Activated CD4-positive, alpha-beta memory T cell treated with anti-CD3 and anti-CD28 coated beads, Interleukin-2, amount 10 ng/mL, durations not matched to agents 7 days and 5 days (primary cell): ENCODE results near the gene AQP5. TPM values are rescaled to one million over a fixed set of nuclear protein-coding genes. Genes with fewer than 3 reads are reported as not detected.

Experiments
- CTCF ChIA-PET: fragments of 350-600 bp; sonication (Branson Sonifier 250); formaldehyde crosslinking; loops from one replicate; lab custom pipeline; 2021; ENCODE audit warnings: antibody characterized with exemption, inconsistent platforms; lab: Charles Lee
- POLR2A ChIA-PET: fragments of 350-600 bp; sonication (Branson Sonifier 250); formaldehyde crosslinking; loops from one replicate; lab custom pipeline; 2021; ENCODE audit warnings: antibody characterized with exemption; lab: Charles Lee
- DNase-seq: peaks from one replicate; pipeline ENCODE4 v3.0.0-alpha.2; 2020
- H3K27ac Mint-ChIP-seq: one replicate; pipeline ENCODE4 v1.8.0; 2021; ENCODE audit warnings: mild to moderate bottlenecking, mixed read lengths
- H3K27me3 Mint-ChIP-seq: one replicate; pipeline ENCODE4 v1.8.0; 2021; ENCODE audit warnings: mixed read lengths
- H3K36me3 Mint-ChIP-seq: one replicate; pipeline ENCODE4 v1.8.0; 2021; ENCODE audit warnings: low read depth, mixed read lengths
- H3K4me1 Mint-ChIP-seq: one replicate; pipeline ENCODE4 v1.8.0; 2021; ENCODE audit warnings: mixed read lengths
- H3K4me3 Mint-ChIP-seq: one replicate; pipeline ENCODE4 v1.8.0; 2021; ENCODE audit warnings: mild to moderate bottlenecking, mixed read lengths
- H3K9me3 Mint-ChIP-seq: one replicate; pipeline ENCODE4 v1.8.0; 2021; ENCODE audit warnings: mixed read lengths
- total RNA-seq, 2 experiments: library from RNA; stranded (reverse); gene quantifications; one replicate each; pipeline ENCODE4 v1.2.3, GENCODE V29; 2021

Gene AQP5
- total RNA-seq, 2 experiments from 2014 or later = not detected

DNA sequence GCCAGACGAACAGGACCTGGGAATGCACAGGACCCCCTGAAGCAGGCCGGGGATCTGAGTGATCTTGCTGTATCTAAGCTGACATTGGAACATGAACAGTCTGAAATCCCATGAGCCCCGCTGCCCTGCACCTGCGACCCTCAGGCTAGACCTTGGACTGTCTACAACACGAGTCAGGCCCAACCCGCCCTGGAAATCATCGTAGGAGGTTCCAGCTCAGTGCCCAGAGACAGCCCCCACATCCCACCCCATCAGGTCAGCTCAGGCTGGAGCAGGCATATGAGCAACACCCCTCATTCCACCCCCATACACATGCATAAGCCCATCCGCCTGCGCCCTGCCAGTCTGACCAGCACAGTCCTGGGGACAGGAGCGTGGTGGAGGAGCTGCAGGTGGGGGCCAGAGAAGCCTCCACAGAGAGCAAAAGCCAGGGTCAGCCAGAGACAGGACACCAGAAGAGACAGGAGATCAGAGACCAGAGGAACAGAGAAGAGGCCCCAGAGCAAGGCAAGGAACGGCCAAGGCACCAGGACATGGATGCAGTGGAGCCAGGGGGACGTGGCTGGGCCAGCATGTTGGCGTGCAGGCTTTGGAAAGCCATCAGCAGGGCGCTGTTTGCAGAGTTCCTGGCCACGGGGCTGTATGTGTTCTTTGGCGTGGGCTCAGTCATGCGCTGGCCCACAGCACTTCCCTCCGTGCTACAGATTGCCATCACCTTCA is 11.1 kb downstream of the AQP5 start, which contains the start of gene AQP6:
AQP6 (plus strand) TSS at position 307 of the 720 bp plus-strand sequence; CDS start at position 534, 227 bp downstream.
- no peaks in the 10 kb centered on the region for H3K36me3 Mint-ChIP-seq
- DNase-seq = no peak
- H3K27ac Mint-ChIP-seq = no peak within 1 kb of the TSS
- CTCF ChIA-PET = no interaction called here
- no peaks in the 10 kb centered on the region for H3K9me3 Mint-ChIP-seq
- POLR2A ChIA-PET = no interaction called here
- H3K4me1 Mint-ChIP-seq = no peaks in the 10 kb centered on the region
- H3K4me3 Mint-ChIP-seq = no peak within 1 kb of the TSS
- peaks cover 5% of the 10 kb centered on the region for H3K27me3 Mint-ChIP-seq

DNA sequence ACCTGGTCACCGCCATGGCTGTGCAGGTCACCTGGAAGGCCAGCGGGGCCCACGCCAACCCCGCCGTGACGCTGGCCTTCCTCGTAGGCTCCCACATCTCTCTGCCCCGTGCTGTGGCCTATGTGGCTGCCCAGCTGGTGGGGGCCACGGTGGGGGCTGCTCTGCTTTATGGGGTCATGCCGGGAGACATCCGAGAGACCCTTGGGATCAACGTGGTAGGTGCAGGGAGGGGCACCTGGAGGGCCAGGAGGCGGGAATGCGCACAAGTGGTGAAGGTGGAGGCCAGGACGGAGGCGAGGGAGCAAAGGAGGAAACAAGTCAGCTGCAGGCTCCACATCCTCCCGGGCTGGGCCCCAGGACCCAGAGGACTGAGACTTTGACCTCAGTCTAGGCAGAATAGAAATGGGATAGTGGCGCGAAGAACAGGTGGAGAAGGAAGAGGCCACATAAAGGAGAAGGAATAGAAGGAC is 11.7 kb downstream of the AQP5 start:
- POLR2A ChIA-PET = no interaction called here
- DNase-seq = no peak
- no peaks in the 10 kb centered on the region for H3K36me3 Mint-ChIP-seq
- H3K27ac Mint-ChIP-seq = no peak overlapping the region
- no peak overlapping the region for H3K4me3 Mint-ChIP-seq
- CTCF ChIA-PET = no interaction called here
- H3K9me3 Mint-ChIP-seq = no peaks in the 10 kb centered on the region
- H3K4me1 Mint-ChIP-seq = no peaks in the 10 kb centered on the region
- H3K27me3 Mint-ChIP-seq = no peaks in the 10 kb centered on the region

DNA sequence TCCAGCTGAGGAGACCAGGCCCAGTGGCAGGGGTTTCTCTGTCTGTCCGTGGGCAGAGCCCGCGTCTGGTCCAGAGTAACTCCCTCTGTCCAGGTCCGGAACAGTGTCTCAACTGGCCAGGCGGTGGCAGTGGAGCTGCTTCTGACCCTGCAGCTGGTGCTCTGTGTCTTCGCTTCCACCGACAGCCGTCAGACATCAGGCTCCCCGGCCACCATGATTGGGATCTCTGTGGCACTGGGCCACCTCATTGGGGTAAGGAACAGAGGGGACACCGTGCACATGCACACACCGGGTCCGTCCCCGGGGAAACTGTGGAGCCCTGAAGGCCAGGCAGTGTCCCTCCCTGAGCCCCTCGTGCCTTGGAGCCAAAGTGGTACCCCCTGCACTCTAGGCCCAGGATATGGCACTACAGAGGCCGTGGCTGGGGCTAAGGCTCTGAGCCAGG is 12.6 kb downstream of the AQP5 start:
- no peaks in the 10 kb centered on the region for H3K36me3 Mint-ChIP-seq
- H3K4me3 Mint-ChIP-seq = no peak overlapping the region
- no peaks in the 10 kb centered on the region for H3K9me3 Mint-ChIP-seq
- H3K4me1 Mint-ChIP-seq = no peaks in the 10 kb centered on the region
- no peak for DNase-seq
- no peaks in the 10 kb centered on the region for H3K27me3 Mint-ChIP-seq
- H3K27ac Mint-ChIP-seq = no peak overlapping the region
- CTCF ChIA-PET = no interaction called here
- POLR2A ChIA-PET = no interaction called here

DNA sequence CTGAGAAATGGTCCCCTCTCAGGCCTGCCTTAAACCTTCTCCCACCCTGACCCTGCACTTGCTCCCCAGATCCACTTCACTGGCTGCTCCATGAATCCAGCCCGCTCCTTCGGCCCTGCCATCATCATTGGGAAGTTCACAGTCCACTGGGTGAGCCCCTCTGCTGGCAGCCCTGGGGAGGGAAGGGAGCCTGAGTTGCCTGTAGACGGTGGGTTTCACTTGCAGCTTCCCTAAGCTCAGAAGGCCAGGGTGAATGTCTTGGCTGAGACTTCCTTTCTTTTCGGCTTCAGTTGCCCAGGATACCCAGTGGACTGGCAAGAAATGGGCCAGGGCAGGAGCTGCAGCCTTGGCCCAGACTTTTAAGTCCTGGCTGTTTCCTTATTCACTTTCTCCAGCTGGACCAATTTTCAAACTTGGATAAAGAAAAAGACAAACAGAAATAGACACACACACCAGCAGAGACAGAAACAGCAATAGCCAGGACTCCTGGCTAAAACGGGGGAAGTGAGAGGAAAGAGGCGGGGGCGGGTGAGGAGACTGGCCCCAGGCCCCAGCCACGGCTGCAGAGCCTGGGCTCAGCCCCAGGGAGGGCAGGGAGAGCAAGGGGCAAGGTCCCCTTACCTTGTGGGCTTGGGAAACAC is 13.1 kb downstream of the AQP5 start:
- Mint-ChIP-seq H3K36me3 (no peaks in the 10 kb centered on the region), H3K4me1 (no peaks in the 10 kb centered on the region), H3K4me3 (no peak overlapping the region), H3K27me3 (no peaks in the 10 kb centered on the region), H3K27ac (no peak overlapping the region), H3K9me3 (no peaks in the 10 kb centered on the region)
- no peak for DNase-seq
- ChIA-PET POLR2A (no interaction called here), CTCF (no interaction called here)

DNA sequence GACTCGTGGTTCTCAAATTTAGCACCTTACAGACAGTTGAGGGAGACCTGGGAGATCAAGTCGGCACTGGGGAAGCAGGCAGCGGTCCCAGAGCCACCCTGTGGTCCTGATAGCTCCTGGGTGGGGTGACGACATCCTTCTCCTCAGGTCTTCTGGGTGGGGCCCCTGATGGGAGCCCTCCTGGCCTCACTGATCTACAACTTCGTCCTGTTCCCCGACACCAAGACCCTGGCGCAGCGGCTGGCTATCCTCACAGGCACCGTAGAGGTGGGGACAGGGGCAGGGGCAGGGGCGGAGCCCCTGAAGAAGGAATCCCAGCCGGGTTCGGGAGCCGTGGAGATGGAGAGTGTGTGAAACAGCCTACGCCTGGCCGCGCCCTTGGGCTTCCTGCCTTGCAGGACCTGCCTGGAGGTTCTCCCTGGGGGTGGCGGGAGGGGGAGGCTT is 13.7 kb downstream of the AQP5 start:
- ChIA-PET CTCF (interaction anchor here (2.0 kb wide), 1 partner anchor 8 kb away, joined by 20 read pairs; no protein-coding TSS in a partner anchor), POLR2A (no interaction called here)
- Mint-ChIP-seq H3K27ac (no peak overlapping the region), H3K4me3 (no peak overlapping the region), H3K27me3 (no peaks in the 10 kb centered on the region), H3K9me3 (no peaks in the 10 kb centered on the region), H3K4me1 (no peaks in the 10 kb centered on the region), H3K36me3 (no peaks in the 10 kb centered on the region)
- DNase-seq = no peak

DNA sequence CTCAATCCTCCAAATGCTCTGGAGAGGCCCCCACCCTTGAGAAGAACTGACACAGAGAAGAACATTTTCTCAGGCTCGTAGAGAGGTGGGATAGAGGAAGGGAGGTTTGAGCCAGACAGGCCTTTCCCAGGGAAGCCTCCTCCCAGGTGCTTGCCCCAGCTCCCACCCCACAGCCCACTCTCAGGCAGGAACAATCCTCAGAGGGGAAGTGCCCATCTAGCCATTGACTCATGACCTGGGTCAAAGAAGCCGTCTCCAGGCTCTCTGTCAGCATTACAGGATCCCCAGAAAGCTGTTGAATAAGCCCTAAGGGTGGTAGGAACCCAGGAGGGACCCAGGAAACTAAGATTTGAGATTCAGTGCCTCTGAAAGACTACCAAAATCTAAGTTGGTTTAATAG is 14.9 kb downstream of the AQP5 start:
- ChIA-PET CTCF (interaction anchor here (2.0 kb wide), 1 partner anchor 9 kb away, joined by 20 read pairs; no protein-coding TSS in a partner anchor), POLR2A (interaction anchor here (0.8 kb wide), 1 partner anchor 40 kb away, joined by 4 read pairs; no protein-coding TSS in a partner anchor)
- Mint-ChIP-seq H3K36me3 (no peaks in the 10 kb centered on the region), H3K4me1 (no peaks in the 10 kb centered on the region), H3K27ac (no peak overlapping the region), H3K27me3 (no peaks in the 10 kb centered on the region), H3K9me3 (no peaks in the 10 kb centered on the region), H3K4me3 (no peak overlapping the region)
- no peak for DNase-seq

DNA sequence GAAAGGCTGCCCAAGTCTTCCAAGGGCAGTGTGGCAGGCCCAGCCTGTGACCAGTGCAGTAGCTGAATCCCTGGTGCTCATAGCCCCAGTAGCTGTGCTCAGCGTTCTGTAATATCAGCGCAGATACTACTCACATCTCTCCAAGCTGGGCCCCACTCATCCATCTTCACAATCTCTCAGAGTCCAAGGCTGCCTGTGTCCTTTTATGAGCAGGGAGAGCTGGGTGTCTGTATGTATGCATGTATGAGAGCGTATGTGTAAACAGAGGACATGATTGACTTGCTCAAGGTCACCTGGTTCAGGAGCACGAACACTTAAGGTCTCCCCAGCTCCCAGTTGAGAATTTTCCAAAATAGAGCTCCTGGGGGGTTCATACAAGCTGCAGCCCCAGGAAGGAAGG is 16.5 kb downstream of the AQP5 start:
- no peak for DNase-seq
- Mint-ChIP-seq H3K4me1 (no peaks in the 10 kb centered on the region), H3K9me3 (no peaks in the 10 kb centered on the region), H3K4me3 (no peak overlapping the region), H3K27ac (no peak overlapping the region), H3K36me3 (no peaks in the 10 kb centered on the region), H3K27me3 (no peaks in the 10 kb centered on the region)
- ChIA-PET POLR2A (no interaction called here), CTCF (interaction anchor here (9.8 kb wide), 1 partner anchor 11 kb away, joined by 101 read pairs; no protein-coding TSS in a partner anchor)

DNA sequence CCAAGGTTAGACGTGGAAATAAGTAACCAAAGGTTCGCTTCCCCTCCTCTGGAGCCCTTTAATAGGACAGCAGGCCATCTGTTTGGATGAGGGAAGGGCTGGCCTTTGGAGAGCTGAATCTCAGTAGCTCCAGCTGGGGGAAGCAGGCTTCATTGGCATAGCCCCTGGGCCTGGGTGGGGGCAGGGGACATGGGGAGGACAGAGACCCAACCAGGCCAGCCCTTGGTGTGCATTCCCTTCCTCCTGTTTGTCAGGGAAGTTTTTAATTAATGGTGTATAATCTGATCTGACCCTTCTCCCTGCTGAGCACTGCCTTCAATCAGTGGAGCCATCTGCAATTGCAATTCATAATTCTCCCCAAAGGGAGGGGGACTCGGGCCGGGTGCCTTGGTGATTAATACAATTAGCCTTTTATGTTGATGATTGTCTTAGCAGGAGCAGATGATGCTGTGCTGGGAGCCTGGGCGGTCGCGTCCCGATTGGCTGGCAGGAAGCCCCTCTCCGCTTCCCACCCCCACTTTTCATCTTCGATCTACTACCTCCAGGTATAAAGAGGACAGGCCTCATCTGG is 17.4 kb downstream of the AQP5 start:
- no peak for DNase-seq
- ChIA-PET POLR2A (interaction anchor here (0.5 to 0.7 kb wide), 3 partner anchors 11 to 735 kb away, joined by 3 read pairs; no protein-coding TSS in a partner anchor), CTCF (interaction anchor here (1.4 to 9.8 kb wide), 3 partner anchors 12 to 88 kb away, joined by 6 to 101 read pairs (median 6); no protein-coding TSS in a partner anchor)
- Mint-ChIP-seq H3K4me3 (no peak overlapping the region), H3K4me1 (peaks cover 3% of the 10 kb centered on the region), H3K27me3 (no peaks in the 10 kb centered on the region), H3K36me3 (no peaks in the 10 kb centered on the region), H3K27ac (no peak overlapping the region), H3K9me3 (no peaks in the 10 kb centered on the region)

DNA sequence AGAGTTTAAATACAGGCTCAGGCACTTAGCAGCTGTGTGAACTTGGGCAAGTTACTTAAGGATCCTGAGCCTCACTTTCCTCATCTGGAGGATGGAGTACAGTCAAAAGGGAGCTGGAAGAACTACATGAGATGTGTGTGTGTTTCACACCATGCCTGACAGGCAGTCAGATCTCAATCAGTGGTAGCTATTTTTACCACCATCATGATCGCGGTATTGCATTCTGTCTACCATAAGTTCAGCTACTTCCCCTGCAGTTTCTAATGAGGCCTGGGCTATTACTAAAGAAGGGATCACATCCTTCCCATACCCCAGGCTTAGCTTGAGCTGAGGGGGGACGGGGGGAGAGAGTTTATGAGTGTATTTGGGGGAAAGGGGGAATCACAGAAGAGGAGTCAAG is 18.1 kb downstream of the AQP5 start:
- Mint-ChIP-seq H3K27me3 (no peaks in the 10 kb centered on the region), H3K4me1 (peaks cover 3% of the 10 kb centered on the region), H3K4me3 (no peak overlapping the region), H3K9me3 (no peaks in the 10 kb centered on the region), H3K36me3 (peaks cover 2% of the 10 kb centered on the region), H3K27ac (no peak overlapping the region)
- ChIA-PET POLR2A (interaction anchor here (0.6 to 1.8 kb wide), 3 partner anchors 11 to 13 kb away, joined by 3 to 7 read pairs (median 3); no protein-coding TSS in a partner anchor), CTCF (interaction anchor here (1.4 to 9.8 kb wide), 3 partner anchors 12 to 88 kb away, joined by 6 to 101 read pairs (median 6); no protein-coding TSS in a partner anchor)
- no peak for DNase-seq

DNA sequence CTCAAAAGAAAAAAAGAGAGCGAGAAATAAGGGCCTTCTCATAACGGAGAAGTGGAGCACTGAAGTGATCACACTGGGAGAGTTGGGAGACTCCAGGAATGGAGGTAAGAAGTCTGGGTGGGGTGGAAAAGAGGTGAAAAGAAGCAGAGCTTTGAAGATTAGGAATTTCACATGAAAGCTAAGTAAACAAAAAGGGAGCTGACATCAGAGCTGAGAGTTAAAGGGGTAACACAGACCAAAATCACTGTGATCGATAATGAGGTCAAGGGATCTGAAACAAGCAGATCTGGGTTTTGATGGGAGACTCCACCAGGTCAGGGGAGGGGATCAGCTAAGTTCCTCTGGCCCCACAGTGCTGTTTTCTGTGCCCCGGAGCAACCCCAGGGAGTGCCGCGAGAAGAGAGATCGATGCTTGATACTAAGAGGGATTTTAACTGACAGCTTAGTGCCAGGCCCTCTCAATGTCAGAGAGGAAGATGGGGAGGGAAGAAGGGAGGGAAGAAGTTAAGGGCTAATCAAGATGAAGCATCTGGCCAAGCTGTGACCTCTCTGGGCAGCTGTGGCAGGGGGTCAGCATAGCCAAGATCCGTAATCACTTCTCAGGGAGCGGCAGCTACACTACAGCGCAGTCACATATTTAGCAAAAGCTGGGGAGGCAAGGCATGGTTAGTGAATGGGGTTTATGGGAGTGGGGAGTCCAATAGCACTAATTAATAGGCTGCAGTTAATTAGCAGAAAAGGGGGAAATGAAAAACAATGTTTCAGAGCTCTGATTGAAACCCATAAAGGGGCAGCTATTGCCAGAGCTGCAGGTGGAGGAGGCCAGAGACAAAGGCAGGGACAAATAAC is 19.1 kb downstream of the AQP5 start:
- ChIA-PET POLR2A (interaction anchor here (0.7 to 1.8 kb wide), 2 partner anchors 9 to 14 kb away, joined by 3 to 7 read pairs; no protein-coding TSS in a partner anchor), CTCF (interaction anchor here (0.7 to 9.8 kb wide), 5 partner anchors 12 to 87 kb away, joined by 3 to 101 read pairs (median 6); no protein-coding TSS in a partner anchor)
- no peak overlapping the region for H3K27ac Mint-ChIP-seq
- H3K27me3 Mint-ChIP-seq = no peaks in the 10 kb centered on the region
- no peaks in the 10 kb centered on the region for H3K9me3 Mint-ChIP-seq
- H3K4me1 Mint-ChIP-seq = peaks cover 3% of the 10 kb centered on the region
- H3K4me3 Mint-ChIP-seq = no peak overlapping the region
- peaks cover 12% of the 10 kb centered on the region for H3K36me3 Mint-ChIP-seq
- DNase-seq = no peak

DNA sequence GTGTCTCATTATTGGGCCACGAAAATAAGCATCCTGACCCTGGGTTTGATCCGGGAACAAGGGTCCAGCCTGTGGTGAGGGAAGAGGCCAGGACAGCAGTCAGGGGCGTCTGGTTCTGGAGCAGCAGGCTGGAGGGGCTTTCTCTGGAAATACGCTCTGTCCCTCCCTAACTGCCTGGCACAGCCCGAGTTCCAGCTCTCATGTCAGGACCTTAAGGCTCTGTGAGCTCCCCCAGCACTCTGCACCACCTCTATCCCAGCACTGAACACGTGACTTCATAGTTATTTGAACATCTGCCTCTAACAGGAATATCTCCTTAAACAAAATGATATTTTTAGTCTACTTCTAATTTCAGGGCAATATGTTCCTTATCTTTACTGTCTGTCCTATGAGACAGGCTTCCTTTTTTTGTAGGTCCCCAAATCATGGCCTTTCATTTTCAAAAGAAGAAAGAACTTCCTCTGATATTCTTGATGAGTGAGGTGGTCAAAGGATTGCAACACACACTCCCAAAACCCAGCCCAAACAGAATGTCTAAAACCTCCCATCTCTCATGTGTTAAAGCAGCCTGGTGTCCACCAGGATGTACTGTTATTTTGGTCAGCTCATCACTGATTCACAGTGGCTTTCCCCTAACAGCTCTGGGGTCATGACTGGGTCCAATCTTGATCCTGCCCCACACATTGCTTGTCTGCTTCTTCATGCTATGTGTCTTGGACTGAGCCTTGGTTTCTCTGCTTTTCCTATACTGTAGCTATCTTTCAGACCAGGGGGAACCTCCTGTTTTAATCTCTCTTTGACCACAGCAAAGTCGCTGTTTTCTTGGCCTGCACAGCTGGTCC is 20.8 kb downstream of the AQP5 start:
- H3K27me3 Mint-ChIP-seq = no peaks in the 10 kb centered on the region
- DNase-seq = no peak
- POLR2A ChIA-PET = no interaction called here

More for the DNA sequence above, 20.8 kb downstream of the AQP5 start:
- CTCF ChIA-PET = interaction anchor here (0.8 to 9.8 kb wide), 6 partner anchors 15 to 129 kb away, joined by 3 to 101 read pairs (median 4); partner anchors contain the start of gene COX14
- no peak overlapping the region for H3K4me3 Mint-ChIP-seq
- no peak overlapping the region for H3K27ac Mint-ChIP-seq
- peaks cover 25% of the 10 kb centered on the region for H3K36me3 Mint-ChIP-seq
- H3K4me1 Mint-ChIP-seq = peaks cover 3% of the 10 kb centered on the region
- no peaks in the 10 kb centered on the region for H3K9me3 Mint-ChIP-seq
